PFSK-1 (cell line): Measurements from ENCODE around the gene ADGRG3.

Experiments
- FOXP2 ChIP-seq: optimal IDR thresholded peaks from 2 replicates; pipeline ENCODE3; 2011; ENCODE audit warnings: borderline replicate concordance, control low read depth, inconsistent platforms; ENCODE audit not compliant: insufficient read depth; ENCODE audit errors: extremely low read length, extremely low read depth
- POLR2AphosphoS5 ChIP-seq: IDR thresholded peaks from 2 replicates; pipeline ENCODE4 v1.6.1; 2012; ENCODE audit warnings: low read depth, mild to moderate bottlenecking, control low read depth, low read length, moderate library complexity
- REST ChIP-seq, 2 experiments: IDR thresholded peaks; 2 replicates each; pipeline versions ENCODE4 v1.6.1 to v1.8.0; 2011 to 2012; ENCODE audit warnings: low read depth in 2 of 2, low read length in 2 of 2, control low read depth in 1 of 2, inconsistent platforms in 1 of 2, mild to moderate bottlenecking in 1 of 2, moderate library complexity in 1 of 2; ENCODE audit not compliant: insufficient read depth in 1 of 2
- SIN3A ChIP-seq: IDR thresholded peaks from 2 replicates; pipeline ENCODE4 v1.6.1; 2012; ENCODE audit warnings: mild to moderate bottlenecking, low read length, moderate library complexity, borderline replicate concordance; ENCODE audit not compliant: insufficient read depth
- TAF1 ChIP-seq: IDR thresholded peaks from 2 replicates; pipeline ENCODE4 v1.6.1; 2012; ENCODE audit warnings: low read length, control low read depth, borderline replicate concordance; ENCODE audit not compliant: insufficient read depth

The ADGRG3 gene

GRCh38 chr16:57694725-57695679 lies 26.9 kb downstream of the ADGRG3 start, which contains the start of gene DRC7:
DRC7 (plus strand) TSS chr16:57694806; CDS start chr16:57697950, 3,144 bp downstream.
- no peak for TF ChIP-seq TAF1
- TF ChIP-seq SIN3A: no peak
- no peak for TF ChIP-seq FOXP2
- no peak for TF ChIP-seq POLR2AphosphoS5
- TF ChIP-seq REST (IDR thresholded peaks at IDR 0.05; ENCODE audit: insufficient read depth in 1 of 2, low read depth in 2 of 2, low read length in 2 of 2): no peak

GRCh38 chr16:57695680-57696069 lies 27.6 kb downstream of the ADGRG3 start:
- TF ChIP-seq TAF1 (no peak), REST (IDR thresholded peaks at IDR 0.05; ENCODE audit: insufficient read depth in 1 of 2, low read depth in 2 of 2, low read length in 2 of 2) (no peak), POLR2AphosphoS5 (no peak), FOXP2 (no peak), SIN3A (no peak)

GRCh38 chr16:57696240-57696639 lies 28.1 kb downstream of the ADGRG3 start:
- no peak for TF ChIP-seq REST (IDR thresholded peaks at IDR 0.05; ENCODE audit: insufficient read depth in 1 of 2, low read depth in 2 of 2, low read length in 2 of 2)
- no peak for TF ChIP-seq FOXP2
- no peak for TF ChIP-seq TAF1
- no peak for TF ChIP-seq POLR2AphosphoS5
- TF ChIP-seq SIN3A: no peak

GRCh38 chr16:57697896-57698537 lies 29.9 kb downstream of the ADGRG3 start:
- TF ChIP-seq POLR2AphosphoS5 (no peak), FOXP2 (no peak), SIN3A (no peak), TAF1 (no peak), REST (IDR thresholded peaks at IDR 0.05; ENCODE audit: insufficient read depth in 1 of 2, low read depth in 2 of 2, low read length in 2 of 2) (no peak)
